GM23338 (cell line): ENCODE measurements around the gene DHX58. TPM values are rescaled to one million over a fixed set of nuclear protein-coding genes. Genes with fewer than 3 reads are reported as not detected.

Experiments used
- ATAC-seq: fragments of 200-7000 bp; cut with Tn5 transposase; 3 replicates; pipeline ENCODE4 v1.9.1; 2020
- DNase-seq: peaks from one replicate; pipeline ENCODE4 v3.0.0-alpha.2; 2015; ENCODE audit warnings: low spot score
- H2AFZ ChIP-seq: fragments of 200-600 bp; sonication (generic); 2 replicates; pipeline ENCODE4 v1.8.0; 2016; ENCODE audit warnings: antibody characterized with exemption, mild to moderate bottlenecking, moderate library complexity
- H3F3A ChIP-seq: fragments of 200-600 bp; sonication (generic); replicated peaks from 2 replicates; pipeline ENCODE4 v1.8.0; 2017; ENCODE audit warnings: antibody characterized with exemption, mixed run types, low read depth
- H3K27ac ChIP-seq: fragments of 200-600 bp; sonication (generic); 2 replicates; pipeline ENCODE4 v1.6.1; 2016; ENCODE audit warnings: low read depth
- H3K27me3 ChIP-seq: fragments of 200-600 bp; sonication (generic); 2 replicates; pipeline ENCODE4 v1.8.0; 2016; ENCODE audit warnings: mild to moderate bottlenecking, mixed run types, moderate library complexity; ENCODE audit not compliant: insufficient read depth
- H3K36me3 ChIP-seq: fragments of 200-600 bp; sonication (generic); 2 replicates; pipeline ENCODE4 v1.8.0; 2016; ENCODE audit warnings: mild to moderate bottlenecking; ENCODE audit not compliant: insufficient read depth
- H3K4me1 ChIP-seq: fragments of 200-600 bp; sonication (generic); 2 replicates; pipeline ENCODE4 v1.8.0; 2016; ENCODE audit warnings: mild to moderate bottlenecking, moderate library complexity; ENCODE audit not compliant: insufficient read depth
- H3K4me2 ChIP-seq: fragments of 200-600 bp; sonication (generic); 2 replicates; pipeline ENCODE4 v1.7.1; 2017; ENCODE audit warnings: mixed run types
- H3K4me3 ChIP-seq: fragments of 200-600 bp; sonication (generic); 2 replicates; pipeline ENCODE4 v1.6.1; 2016; ENCODE audit warnings: mixed run types
- H3K79me2 ChIP-seq: fragments of 200-600 bp; sonication (generic); replicated peaks from 2 replicates; pipeline ENCODE4 v1.8.0; 2017; ENCODE audit warnings: mild to moderate bottlenecking; ENCODE audit not compliant: insufficient read depth
- H3K9me2 ChIP-seq: fragments of 200-600 bp; sonication (generic); 2 replicates; pipeline ENCODE4 v1.8.0; 2017; ENCODE audit not compliant: insufficient read depth
- H4K20me1 ChIP-seq: fragments of 200-600 bp; sonication (generic); replicated peaks from 2 replicates; pipeline ENCODE4 v1.8.0; 2017; ENCODE audit warnings: mild to moderate bottlenecking; ENCODE audit not compliant: insufficient read depth
- H3K27ac Mint-ChIP-seq: 2 replicates; pipeline ENCODE4 v1.8.0; 2020; ENCODE audit warnings: inconsistent platforms, mild to moderate bottlenecking, moderate library complexity, mixed read lengths
- H3K27me3 Mint-ChIP-seq: 3 replicates; pipeline ENCODE4 v1.8.0; 2022; ENCODE audit warnings: low read depth, mild to moderate bottlenecking, moderate library complexity, mixed read lengths, inconsistent platforms; ENCODE audit not compliant: insufficient read depth, poor library complexity
- H3K36me3 Mint-ChIP-seq: 3 replicates; pipeline ENCODE4 v1.8.0; 2021; ENCODE audit warnings: low read depth, mild to moderate bottlenecking, inconsistent platforms, moderate library complexity, mixed read lengths
- H3K4me1 Mint-ChIP-seq: 3 replicates; pipeline ENCODE4 v1.8.0; 2020; ENCODE audit warnings: mild to moderate bottlenecking, inconsistent platforms, mixed read lengths
- H3K4me3 Mint-ChIP-seq: 3 replicates; pipeline ENCODE4 v1.8.0; 2021; ENCODE audit warnings: moderate library complexity, mild to moderate bottlenecking, inconsistent platforms, mixed read lengths
- H3K9me3 Mint-ChIP-seq: 3 replicates; pipeline ENCODE4 v1.8.0; 2020; ENCODE audit warnings: moderate library complexity, mild to moderate bottlenecking, inconsistent platforms, mixed read lengths
- CREB1 ChIP-seq: fragments of 250-450 bp; sonication (Bioruptor Pico); IDR thresholded peaks from 2 replicates; pipeline ENCODE4 v1.5.0; 2020; ENCODE audit warnings: low read depth, mild to moderate bottlenecking, moderate library complexity
- CTCF ChIP-seq, 2 experiments: fragments of 200-600 bp in 1 of 2; sonication (generic) in 1 of 2; conservative IDR thresholded peaks; 2 replicates each; pipeline versions ENCODE4 v1.5.1 to v1.6.1; 2016 to 2017; ENCODE audit warnings: antibody characterized with exemption in 2 of 2, low read depth in 2 of 2, mild to moderate bottlenecking in 2 of 2, moderate library complexity in 1 of 2
- EZH2phosphoT487 ChIP-seq: fragments of 200-600 bp; sonication (generic); IDR thresholded peaks from one replicate; pipeline ENCODE4 v1.8.1; 2018; ENCODE audit warnings: antibody characterized with exemption; ENCODE audit not compliant: unreplicated experiment
- JUNB ChIP-seq: IDR thresholded peaks from one replicate; pipeline ENCODE4 v1.6.1; 2016; ENCODE audit warnings: antibody characterized with exemption; ENCODE audit not compliant: unreplicated experiment
- POLR2AphosphoS5 ChIP-seq: IDR thresholded peaks from 2 replicates; pipeline ENCODE4 v1.6.1; 2016; ENCODE audit warnings: antibody characterized with exemption, low read depth
- REST ChIP-seq: IDR thresholded peaks from one replicate; pipeline ENCODE4 v1.6.1; 2018; ENCODE audit warnings: antibody characterized with exemption; ENCODE audit not compliant: unreplicated experiment
- ZNF114 ChIP-seq: fragments of 250-450 bp; sonication (Bioruptor Pico); IDR thresholded peaks from 2 replicates; pipeline ENCODE4 v1.5.0; 2020; ENCODE audit warnings: mild to moderate bottlenecking, moderate library complexity
- polyA plus RNA-seq: library from polyadenylated mRNA; unstranded; fragments of >200 nt; fragmentation: Nextera tagmentation; extraction: Ambion mirVana; gene quantifications from 2 replicates; pipeline ENCODE4 v1.2.1, GENCODE V29; 2016
- total RNA-seq: library from RNA; depleted of rRNA; stranded (reverse); fragments of >200 nt; shearing (Covaris generic); gene quantifications from 2 replicates; pipeline ENCODE4 v1.2.3, GENCODE V29; 2014

The DHX58 gene
- total and polyA plus RNA-seq, 2 experiments from 2014 or later, result 4.1 to 6.6 TPM

- peaks cover 12% of the 10 kb centered on the region for H4K20me1 ChIP-seq
- H3K27ac ChIP-seq, result 0 out of 2 replicates have a peak overlapping the region, but pooled peaks have one; percentile 14
- no peak overlapping the region for H3K4me3 ChIP-seq
- H3K27ac Mint-ChIP-seq, result no peak overlapping the region
- peaks cover 51% of the 10 kb centered on the region for H3K36me3 Mint-ChIP-seq
- no peak overlapping the region for H2AFZ ChIP-seq
- TF ChIP-seq CTCF (conservative IDR thresholded peaks at IDR 0.05; ENCODE audit: low read depth in 2 of 2), result peak; percentile 27 to 36; a peak in 3 of 4 replicates
- TF ChIP-seq EZH2phosphoT487, result no peak
- H3K4me2 ChIP-seq, result no peak overlapping the region
- H3K9me3 Mint-ChIP-seq, result no peaks in the 10 kb centered on the region; the same call in 2 of the 3 replicates
- peaks cover 13% of the 10 kb centered on the region for H3K27me3 Mint-ChIP-seq
- no peak overlapping the region for H3K4me3 Mint-ChIP-seq
- no peaks in the 10 kb centered on the region for H3K27me3 ChIP-seq
- ATAC-seq (peak; percentile 79), DNase-seq (peak; percentile 25)
- H3K9me2 ChIP-seq, result no peaks in the 10 kb centered on the region
- H3F3A ChIP-seq, result 0 out of 2 replicates have a peak, but pooled peaks cover 3% of the 10 kb centered on the region
- peaks cover 21% of the 10 kb centered on the region for H3K4me1 Mint-ChIP-seq
- 0 out of 2 replicates have a peak, but pooled peaks cover 2% of the 10 kb centered on the region for H3K4me1 ChIP-seq
- peaks cover 3% of the 10 kb centered on the region for H3K36me3 ChIP-seq
- H3K79me2 ChIP-seq, result peaks cover 39% of the 10 kb centered on the region
Measured at GRCh38 chr17:42130310-42130936, 17.9 kb upstream of the DHX58 start.

GRCh38 chr17:42129109-42129837 is 16.8 kb upstream of the DHX58 start:
- Histone ChIP-seq H2AFZ (no peak overlapping the region), H3K4me2 (no peak overlapping the region), H3K9me2 (no peaks in the 10 kb centered on the region), H3K79me2 (peaks cover 28% of the 10 kb centered on the region), H3K27ac (no peak overlapping the region), H3K36me3 (peaks cover 3% of the 10 kb centered on the region), H3K4me3 (no peak overlapping the region), H4K20me1 (peaks cover 4% of the 10 kb centered on the region), H3K27me3 (no peaks in the 10 kb centered on the region), H3F3A (no peaks in the 10 kb centered on the region), H3K4me1 (0 out of 2 replicates have a peak, but pooled peaks cover 2% of the 10 kb centered on the region)
- TF ChIP-seq POLR2AphosphoS5 (no peak), JUNB (no peak), CREB1 (CRISPR knock-in tag) (no peak), ZNF114 (CRISPR knock-in tag) (no peak), REST (no peak), EZH2phosphoT487 (no peak)
- DNase-seq (no peak), ATAC-seq (no peak)
- Mint-ChIP-seq H3K4me3 (no peak overlapping the region), H3K27ac (no peak overlapping the region), H3K27me3 (peaks cover 13% of the 10 kb centered on the region), H3K4me1 (peaks cover 19% of the 10 kb centered on the region), H3K36me3 (peaks cover 60% of the 10 kb centered on the region), H3K9me3 (no peaks in the 10 kb centered on the region; the same call in 2 of the 3 replicates)
